ENCODE results near the gene CACNA1H.

CACNA1H gene

GRCh38 chr16:1171854-1172428, 19.0 kb downstream of the CACNA1H start:
- TF ChIP-seq, protein P1, sequence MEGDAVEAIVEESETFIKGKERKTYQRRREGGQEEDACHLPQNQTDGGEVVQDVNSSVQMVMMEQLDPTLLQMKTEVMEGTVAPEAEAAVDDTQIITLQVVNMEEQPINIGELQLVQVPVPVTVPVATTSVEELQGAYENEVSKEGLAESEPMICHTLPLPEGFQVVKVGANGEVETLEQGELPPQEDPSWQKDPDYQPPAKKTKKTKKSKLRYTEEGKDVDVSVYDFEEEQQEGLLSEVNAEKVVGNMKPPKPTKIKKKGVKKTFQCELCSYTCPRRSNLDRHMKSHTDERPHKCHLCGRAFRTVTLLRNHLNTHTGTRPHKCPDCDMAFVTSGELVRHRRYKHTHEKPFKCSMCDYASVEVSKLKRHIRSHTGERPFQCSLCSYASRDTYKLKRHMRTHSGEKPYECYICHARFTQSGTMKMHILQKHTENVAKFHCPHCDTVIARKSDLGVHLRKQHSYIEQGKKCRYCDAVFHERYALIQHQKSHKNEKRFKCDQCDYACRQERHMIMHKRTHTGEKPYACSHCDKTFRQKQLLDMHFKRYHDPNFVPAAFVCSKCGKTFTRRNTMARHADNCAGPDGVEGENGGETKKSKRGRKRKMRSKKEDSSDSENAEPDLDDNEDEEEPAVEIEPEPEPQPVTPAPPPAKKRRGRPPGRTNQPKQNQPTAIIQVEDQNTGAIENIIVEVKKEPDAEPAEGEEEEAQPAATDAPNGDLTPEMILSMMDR (IDR thresholded peaks at IDR 0.05; ENCODE audit: low read length, missing control alignments): no peak
- DNase-seq (ENCODE audit: low read depth): no peak
- H3K4me3 ChIP-seq (replicated peaks; ENCODE audit: low read depth, low read length): no peak overlapping the region

DNA sequence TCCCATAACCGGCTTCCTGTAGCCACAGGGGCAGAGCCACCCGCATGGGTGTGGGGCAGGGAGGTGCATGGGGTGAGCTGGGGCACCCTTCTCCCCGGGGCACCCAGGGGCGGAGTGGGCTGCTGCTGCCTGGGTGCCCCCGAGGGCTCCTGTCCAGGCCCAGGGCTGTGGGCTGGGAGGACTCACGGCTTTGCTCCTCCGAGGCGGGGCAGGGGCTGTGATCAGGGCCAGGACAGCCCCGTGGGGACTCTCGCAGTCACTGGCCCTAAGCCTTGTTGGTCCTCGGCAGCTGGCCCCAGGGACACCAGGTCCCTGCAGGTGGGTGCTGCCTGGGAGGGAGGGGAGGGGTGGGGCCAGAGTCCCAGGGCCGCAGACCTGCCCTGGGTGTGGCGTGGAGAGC, 19.7 kb downstream of the CACNA1H start:
- no peak for DNase-seq (ENCODE audit: low read depth)
- TF ChIP-seq, protein P1 (IDR thresholded peaks at IDR 0.05; ENCODE audit: low read length, missing control alignments): no peak
- no peak overlapping the region for H3K4me3 ChIP-seq (replicated peaks; ENCODE audit: low read depth, low read length)

DNA sequence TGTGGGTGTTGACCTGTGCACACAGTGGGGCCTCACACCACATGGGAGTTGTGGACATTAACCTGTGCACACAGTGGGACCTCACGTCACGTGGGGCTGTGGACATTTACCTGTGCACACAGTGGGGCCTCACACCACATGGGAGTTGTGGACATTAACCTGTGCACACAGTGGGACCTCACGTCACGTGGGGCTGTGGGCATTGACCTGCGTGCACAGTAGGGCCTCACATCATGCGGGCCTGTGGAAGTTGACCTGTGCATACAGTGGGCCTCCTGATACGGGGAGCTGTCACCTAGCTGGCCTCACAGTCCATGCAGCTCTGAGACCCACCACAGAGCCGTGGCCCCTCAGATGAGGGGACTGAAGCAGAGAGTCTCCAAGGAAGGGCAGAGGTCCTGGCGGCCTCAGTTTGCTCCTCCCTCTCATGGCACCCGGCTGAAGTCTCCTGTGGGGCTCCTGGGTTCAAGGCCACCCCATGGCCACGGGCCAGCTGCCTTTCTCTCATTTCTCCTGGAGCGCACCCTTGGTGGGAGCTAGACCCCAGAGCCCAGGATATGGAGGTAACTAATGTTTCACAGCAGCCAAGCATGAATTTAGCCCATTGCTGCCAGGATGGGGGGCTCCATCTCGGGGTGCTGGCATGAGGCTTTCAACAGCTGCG, 21.0 kb downstream of the CACNA1H start:
- no peak overlapping the region for H3K4me3 ChIP-seq (replicated peaks; ENCODE audit: low read depth, low read length)
- TF ChIP-seq, protein P1 (IDR thresholded peaks at IDR 0.05; ENCODE audit: low read length, missing control alignments): no peak
- DNase-seq (ENCODE audit: low read depth): no peak

DNA sequence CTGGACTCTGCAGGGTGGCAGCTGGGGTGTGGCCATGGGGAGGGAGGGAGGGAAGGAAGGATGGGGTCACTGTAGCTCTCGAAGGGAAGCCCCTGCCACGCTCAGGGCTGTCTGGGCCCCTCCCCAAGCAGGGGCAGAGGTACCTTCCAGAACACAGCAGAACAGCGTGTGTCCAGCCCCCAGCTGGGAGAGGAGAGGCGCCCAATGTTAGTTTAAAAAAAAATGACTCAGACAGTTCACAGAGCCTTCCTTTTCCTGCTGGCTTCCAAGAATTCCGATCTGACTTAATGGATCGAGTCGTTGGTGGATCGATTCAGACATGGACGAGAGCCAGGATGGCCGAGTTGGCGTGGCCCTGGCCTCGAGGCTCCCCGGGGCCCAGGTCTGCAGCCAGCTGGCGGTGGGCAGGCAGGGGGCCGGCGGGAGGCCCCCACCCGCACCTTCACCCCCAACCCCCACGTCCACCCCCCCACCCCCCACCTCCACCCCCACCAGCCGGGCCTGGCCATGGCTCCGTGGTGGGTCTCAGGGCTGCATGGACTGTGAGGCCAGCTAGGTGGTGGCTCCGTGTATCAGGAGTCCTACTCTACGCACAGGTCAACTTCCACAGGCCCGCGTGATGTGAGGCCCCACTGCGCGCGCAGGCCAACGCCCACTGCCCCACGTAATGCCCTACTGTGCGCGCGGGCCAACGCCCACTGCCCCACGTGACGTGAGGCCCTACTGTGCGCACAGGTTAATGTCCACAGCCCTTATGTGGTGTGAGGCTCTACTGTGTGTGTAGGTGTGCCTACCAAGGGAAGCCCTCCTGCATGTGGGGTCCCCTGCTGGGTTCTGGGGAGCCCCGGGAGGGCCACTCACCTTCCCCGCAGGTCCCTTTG, 21.8 kb downstream of the CACNA1H start:
- H3K4me3 ChIP-seq (replicated peaks; ENCODE audit: low read depth, low read length): no peak overlapping the region
- no peak for DNase-seq (ENCODE audit: low read depth)
- TF ChIP-seq, protein P1 (IDR thresholded peaks at IDR 0.05; ENCODE audit: low read length, missing control alignments): no peak

DNA sequence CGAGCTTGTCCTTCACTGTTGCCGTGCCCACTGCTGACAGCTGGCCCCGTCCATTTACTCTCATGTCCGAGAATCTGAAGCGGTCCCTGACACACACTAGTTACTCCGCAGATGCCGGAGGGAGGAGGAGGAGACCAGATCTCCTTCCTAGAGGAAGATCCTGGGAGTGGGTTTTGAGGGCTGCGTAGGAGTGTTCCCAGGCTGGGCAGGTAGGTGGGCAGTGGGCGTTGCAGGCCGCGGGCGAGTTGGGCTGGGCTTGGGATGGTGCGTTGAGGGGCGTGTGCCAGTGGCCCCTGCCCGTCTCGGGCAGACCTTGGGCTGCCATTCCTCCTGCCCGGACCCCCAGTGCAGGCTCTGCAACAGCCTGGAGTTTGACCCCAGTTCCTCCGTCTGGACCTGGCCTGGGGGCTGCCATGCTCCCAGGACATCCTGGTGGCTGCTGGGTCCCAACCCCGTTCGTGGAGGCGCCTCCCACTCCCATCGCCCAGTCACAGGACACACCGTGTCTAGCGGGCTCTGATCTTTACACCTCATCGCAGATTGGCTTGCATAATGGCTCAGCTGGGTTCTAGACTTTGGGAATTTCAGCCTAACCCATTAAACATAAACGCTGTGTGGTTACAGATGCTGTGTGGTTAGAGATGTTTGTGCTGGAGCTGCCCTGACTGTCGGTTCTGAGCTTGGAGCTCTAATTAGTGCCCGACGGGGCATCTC, 22.8 kb downstream of the CACNA1H start:
- no peak for DNase-seq (ENCODE audit: low read depth)
- no peak overlapping the region for H3K4me3 ChIP-seq (replicated peaks; ENCODE audit: low read depth, low read length)
- TF ChIP-seq, protein P1 (IDR thresholded peaks at IDR 0.05; ENCODE audit: low read length, missing control alignments): no peak

DNA sequence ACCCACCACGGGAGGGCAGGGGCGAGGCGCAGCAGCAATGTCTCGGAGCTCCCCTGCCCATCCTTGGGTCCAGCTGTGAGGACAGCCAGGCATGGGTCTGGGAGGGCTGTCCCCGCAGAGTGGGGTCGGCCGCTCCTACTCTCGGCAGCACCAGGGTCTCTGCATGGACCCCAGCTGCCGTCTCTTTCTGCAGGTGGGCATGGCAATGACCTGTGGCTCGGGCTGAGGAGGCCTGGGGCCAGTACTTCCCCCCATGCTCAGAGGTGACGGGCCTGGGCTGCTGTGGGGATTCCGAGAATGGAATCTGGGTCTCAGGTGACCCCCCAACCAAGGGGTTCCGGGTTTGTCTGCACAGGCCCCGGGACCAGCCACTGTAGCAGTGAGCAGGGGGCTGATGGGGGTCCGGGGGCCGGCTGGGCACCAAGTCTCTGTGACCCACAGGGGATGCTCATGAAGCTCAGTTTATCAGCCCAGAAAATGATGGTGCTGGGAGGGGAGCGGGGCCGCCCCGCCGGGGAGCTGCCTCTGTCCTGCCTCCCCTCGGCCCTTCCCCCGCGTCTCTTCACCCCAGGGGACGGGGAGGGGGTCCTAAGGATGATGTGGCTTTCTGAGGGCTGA, 23.5 kb downstream of the CACNA1H start:
- no peak for DNase-seq (ENCODE audit: low read depth)
- no peak overlapping the region for H3K4me3 ChIP-seq (replicated peaks; ENCODE audit: low read depth, low read length)
- TF ChIP-seq, protein P1 (IDR thresholded peaks at IDR 0.05; ENCODE audit: low read length, missing control alignments): no peak
